COLO829 (cell line): ENCODE measurements around the gene ETS1.
A peak's percentile ranks its signal among the peaks of the same experiment; 100 is the strongest.

Source experiments
- DNase-seq: peaks from one replicate; pipeline ENCODE4 v3.0.0; 2012; ENCODE audit warnings: low spot score

The ETS1 gene

GRCh38 chr11:128518493-128519207, 68.7 kb downstream of the ETS1 start:
- no peak for DNase-seq

- DNase-seq = no peak
Measured at GRCh38 chr11:128517451-128518230, 69.7 kb downstream of the ETS1 start.

DNA sequence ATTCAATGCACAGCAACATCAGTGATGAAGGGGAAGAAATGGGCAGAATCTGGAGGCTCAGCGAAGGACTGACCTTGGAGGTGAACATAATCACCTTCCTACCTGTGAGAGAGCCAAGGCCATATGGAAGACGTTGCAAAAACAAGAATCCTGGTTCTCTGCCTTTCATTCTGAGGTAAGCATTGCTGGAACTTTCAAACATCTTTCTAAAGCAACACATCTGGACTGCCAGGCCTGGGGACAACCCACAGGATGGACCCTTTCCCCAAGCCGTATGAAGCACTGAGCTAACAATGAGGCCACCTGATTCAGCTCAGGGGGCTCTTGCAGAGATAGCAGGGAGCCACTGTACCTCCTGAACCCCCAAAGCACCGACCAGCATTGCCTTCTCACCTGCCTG, 70.5 kb downstream of the ETS1 start:
- DNase-seq = no peak

- no peak for DNase-seq
Measured at GRCh38 chr11:128515826-128516778, 71.3 kb downstream of the ETS1 start.

DNA sequence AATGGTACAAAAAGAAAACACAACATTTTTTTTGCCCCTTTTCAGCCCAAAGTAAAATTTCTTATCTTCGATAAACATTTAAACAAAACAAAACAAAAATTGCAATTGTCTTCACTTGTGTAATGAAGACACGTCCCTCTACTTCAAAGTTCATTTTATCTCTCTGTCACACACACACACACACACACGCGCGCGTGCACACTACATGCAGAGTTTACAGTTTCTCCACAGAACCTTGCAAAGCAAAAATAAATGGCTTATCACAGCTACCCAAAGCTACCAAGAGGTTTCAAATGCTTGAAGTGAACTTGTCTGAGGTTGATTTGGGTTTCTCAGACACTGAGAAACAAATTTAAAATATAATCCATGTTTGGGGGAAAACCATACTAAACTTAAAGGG, 72.3 kb downstream of the ETS1 start:
- DNase-seq = no peak

DNA sequence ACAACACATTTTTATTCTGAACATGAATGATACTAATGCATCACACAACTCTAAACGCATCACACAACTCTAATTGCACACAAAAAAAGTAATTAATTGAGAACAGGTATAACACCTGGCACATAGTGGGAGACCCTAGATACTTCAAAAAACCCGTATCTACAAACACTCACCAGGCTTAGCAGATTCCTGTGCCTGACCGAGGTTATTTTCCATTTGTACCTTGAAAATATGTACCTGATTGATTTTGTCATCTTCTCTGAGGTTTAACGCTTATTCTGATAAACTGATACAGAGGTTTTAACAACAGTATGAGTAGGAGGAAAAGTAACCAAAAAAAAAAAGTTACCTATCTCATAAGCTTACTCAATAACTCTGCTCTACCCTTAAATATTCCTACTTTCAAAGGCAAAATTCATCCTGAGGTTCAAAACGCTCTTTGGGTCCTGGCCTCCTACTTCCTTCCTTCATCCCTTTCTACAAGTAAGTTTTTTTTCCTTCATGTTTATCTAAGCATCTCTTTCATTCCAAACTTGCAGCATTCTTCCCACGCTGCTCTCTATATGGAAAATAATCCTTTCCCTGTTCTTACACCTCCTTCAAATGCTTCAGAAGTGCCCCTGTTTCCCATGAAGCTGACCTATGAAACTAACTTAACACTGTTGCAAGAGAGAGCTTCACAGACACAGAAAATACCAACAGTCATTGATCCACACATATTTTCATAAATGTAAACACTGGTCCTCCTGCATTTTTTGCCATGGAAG, 73.3 kb downstream of the ETS1 start:
- DNase-seq = no peak

DNA sequence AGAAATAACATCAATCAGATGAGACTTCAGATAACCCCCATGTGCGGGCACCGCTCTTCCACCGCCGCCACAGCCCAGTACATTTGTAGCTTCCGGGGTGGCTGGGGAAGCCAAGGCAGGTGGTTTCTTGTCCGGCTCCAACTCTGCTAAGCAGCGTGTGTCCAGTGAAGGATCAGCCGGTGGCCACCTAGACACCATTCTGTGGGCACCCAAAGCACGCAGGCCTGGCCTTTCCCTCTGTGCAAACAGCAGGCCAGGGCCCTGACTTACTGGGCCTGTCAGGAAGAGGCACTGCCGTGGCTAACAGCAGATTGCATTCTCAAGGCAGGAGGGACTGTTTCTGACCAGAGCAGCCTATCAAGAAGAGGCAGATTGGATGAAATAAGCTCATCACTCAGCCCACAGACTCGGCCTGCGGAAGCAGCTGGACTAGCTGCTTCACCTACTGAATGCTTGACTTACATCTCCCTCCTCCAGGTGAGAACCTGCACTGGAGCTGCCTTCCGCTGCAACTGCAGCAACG, 74.8 kb downstream of the ETS1 start:
- DNase-seq = no peak

GRCh38 chr11:128511712-128512111, 75.6 kb downstream of the ETS1 start:
- DNase-seq = no peak

DNA sequence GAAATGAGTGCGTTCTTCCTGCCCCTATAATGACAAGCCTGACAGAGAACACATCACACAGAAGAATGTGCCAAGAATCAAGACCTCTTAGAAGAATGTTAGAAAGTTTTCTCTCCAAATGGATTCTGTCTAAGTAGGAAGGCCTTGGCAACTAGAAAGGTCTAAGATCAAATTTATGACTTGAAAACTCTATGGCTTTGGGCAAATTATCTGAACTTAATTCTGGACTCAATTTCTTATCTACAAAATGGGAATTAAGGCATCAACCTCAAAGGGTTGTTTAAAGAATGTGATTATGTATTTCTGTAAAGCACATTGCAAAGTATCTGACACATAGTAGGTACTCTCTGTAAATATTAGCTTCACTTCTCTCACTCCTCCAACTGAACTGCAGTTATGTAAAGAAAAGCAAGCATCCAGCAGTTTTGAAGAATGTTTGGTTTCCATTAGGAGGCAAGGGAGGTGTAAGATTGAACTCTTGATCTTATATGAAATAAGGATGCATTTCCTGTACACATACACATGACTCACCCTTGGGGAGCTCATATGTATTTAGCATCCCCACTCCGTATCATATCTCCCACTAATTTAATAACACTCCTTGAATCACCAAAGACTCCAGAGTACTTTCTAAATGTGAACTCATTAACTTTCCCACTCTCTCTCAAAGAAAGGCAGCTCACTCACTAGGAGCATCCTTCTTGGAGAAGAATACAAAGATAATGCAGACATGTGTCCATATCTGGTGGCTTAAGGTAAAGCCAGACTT, 77.6 kb downstream of the ETS1 start:
- DNase-seq = no peak

DNA sequence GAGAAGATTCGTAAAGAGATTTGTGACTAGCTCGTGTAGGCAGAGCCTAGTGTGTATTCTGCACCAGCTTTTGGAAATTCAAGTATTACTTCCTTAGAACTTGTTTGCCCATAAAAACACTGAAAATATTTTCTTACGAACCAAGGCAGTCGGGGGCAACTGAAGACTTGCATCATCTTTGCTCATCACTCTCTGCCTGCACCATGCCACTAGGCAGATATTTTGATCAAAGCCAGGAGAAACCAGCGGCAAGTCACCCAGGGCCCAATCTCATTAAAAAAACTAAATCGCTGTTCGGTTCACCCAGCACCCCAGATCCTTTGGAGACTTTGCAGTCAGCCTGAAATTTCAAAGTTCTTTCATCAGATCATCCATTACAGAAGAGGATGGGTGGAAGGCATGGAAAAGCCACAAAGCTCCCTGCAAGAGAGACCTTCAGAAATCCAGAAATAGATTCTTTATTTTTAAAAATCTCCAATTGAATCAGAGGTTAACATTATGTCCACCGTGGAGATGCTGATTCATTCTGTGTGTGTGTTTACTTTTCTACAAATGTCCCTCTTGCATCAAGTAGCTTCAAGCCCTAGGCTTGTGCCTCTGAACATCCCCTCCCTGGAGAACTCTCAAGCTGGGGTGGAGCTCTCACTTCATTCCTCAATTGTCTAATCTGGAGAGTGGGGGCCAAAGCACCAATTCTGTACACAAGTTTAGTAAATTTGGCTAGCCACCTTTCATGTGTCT, 78.4 kb downstream of the ETS1 start:
- no peak for DNase-seq

- DNase-seq = no peak
Measured at GRCh38 chr11:128507936-128508335, 79.4 kb downstream of the ETS1 start.

DNA sequence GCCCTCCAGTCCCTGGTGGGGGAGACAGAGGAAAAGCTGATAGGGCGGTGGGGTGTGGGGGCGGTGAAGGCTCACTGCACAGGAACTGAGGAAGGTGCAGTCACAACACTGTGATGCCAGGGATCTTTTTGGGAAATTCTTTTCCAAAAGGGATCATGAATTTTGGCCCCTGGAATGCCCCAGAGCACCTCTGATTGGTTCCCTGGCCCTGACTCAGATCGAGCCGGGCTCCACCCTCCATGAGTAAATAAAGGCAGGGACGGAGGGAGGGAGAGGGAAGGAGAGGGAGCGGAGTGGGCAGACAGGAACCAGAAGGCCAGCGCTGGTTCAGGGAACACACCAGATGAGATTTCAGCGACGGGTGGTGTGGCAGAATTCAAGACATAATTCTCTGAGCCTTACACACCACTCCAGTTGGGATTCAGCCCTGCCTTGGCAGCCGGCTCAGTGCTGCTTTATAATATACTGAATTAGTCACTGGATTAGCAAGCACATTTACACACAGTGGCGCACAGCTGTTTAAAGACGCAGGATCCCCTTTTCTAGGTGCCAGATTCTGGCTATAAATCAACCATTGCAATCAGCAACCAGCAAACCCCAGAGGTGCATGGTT, 80.3 kb downstream of the ETS1 start:
- no peak for DNase-seq

- no peak for DNase-seq
Measured at GRCh38 chr11:128506356-128506755, 81.0 kb downstream of the ETS1 start.

GRCh38 chr11:128505449-128506065, 81.8 kb downstream of the ETS1 start:
- no peak for DNase-seq

GRCh38 chr11:128504486-128504885, 82.9 kb downstream of the ETS1 start:
- DNase-seq = no peak

DNA sequence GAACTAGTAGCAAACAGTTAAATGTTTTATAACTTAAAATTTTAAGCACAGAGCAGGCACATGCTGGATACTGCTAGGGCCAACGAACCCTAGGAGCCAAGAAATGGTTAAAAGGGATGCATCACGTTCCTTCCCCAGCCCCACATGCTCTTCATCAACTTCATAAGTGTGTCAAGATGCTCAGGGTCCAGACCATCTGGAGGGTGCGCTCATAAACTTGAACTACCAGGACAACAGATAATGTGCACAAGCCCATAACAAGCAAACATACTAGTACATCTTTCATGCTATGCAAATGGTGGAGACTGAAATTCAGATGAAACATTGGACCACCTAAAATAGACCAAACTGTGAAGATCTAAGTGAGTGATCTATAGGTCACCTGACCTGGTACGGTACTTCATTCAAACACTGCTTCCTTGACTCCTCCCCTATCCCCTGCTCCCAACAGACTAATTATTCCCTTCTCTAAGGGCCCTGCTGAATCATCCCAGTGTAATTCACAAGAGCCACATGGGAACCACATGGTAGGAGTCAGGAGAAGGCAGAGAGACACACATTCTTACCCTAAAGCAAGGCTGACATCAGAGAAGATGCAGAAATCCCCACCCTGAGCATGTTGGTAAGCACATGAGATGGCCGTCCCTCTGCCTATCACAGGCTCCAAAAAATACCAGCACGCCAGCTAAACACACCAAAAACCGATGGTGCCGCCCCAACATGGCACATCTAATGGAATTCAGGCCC, 83.9 kb downstream of the ETS1 start:
- peak; percentile 86 for DNase-seq

- no peak for DNase-seq
Measured at GRCh38 chr11:128502726-128503125, 84.6 kb downstream of the ETS1 start.
